ENCODE results near the gene ZNF100. TPM values are rescaled to one million over a fixed set of nuclear protein-coding genes. Genes with fewer than 3 reads are reported as not detected.

ZNF100 gene
- total and polyA plus RNA-seq, 9 of the 15 experiments (the other 6 are each of a cell fraction or from before 2014, with no cell fraction given) = 4.5 to 27.2 (median 19.6) TPM

DNA sequence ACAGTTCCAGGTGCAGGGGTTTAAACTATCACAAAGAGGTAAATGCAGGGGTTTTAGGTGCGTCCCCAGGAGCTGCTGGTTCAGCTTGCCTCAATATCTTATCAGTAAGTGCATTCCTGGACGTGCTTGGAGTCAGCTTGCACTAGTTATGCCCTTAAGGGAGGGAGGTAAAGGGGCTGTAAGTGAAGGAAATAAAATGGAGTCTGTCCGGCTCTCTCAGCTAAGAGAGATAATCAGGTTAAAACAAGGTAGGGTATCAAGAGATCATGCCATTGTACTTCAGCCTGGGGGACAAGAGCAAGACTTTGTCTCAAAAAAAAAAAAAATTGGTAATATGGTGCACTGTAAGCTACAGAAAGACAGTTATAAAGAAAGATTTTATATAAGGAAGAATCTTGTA lies 69.7 kb downstream of the ZNF100 start (continued):
- no peak for TF ChIP-seq REST (IDR thresholded peaks at IDR 0.05; ENCODE audit: borderline replicate concordance)
- TF ChIP-seq REST (CRISPR knock-in tag; IDR thresholded peaks at IDR 0.05; ENCODE audit: low read depth) = no peak
- TF ChIP-seq BHLHE40 (IDR thresholded peaks at IDR 0.05; ENCODE audit: low read length) = no peak
- TF ChIP-seq BCLAF1 (IDR thresholded peaks at IDR 0.05; ENCODE audit: borderline replicate concordance in 1 of 2, control insufficient read depth in 1 of 2, low read depth in 2 of 2, low read length in 1 of 2) = no peak
- TF ChIP-seq DMBX1 (CRISPR knock-in tag; IDR thresholded peaks at IDR 0.05; ENCODE audit: borderline replicate concordance) = peak; percentile 95
- TF ChIP-seq NR2F6 (CRISPR knock-in tag; IDR thresholded peaks at IDR 0.05) = no peak
- 0 out of 2 replicates have a peak, but pooled peaks have one; percentile 46 for TF ChIP-seq ZNF766 (CRISPR knock-in tag; conservative IDR thresholded peaks at IDR 0.05)
- TF ChIP-seq NR1H2 (CRISPR knock-in tag; IDR thresholded peaks at IDR 0.05) = no peak
- no peak for TF ChIP-seq EWSR1 (IDR thresholded peaks at IDR 0.05; ENCODE audit: borderline replicate concordance, low read depth, partially characterized antibody)
- no peak for TF ChIP-seq ZNF212 (CRISPR knock-in tag; IDR thresholded peaks at IDR 0.05)
- TF ChIP-seq NCOR1 (IDR thresholded peaks at IDR 0.05) = no peak
- no peak for TF ChIP-seq YY1 (IDR thresholded peaks at IDR 0.05; ENCODE audit: borderline replicate concordance in 1 of 3, control insufficient read depth in 1 of 3, extremely low read depth in 1 of 3, insufficient read depth in 3 of 3, insufficient read length in 1 of 3, insufficient replicate concordance in 2 of 3, low read depth in 1 of 3, low read length in 2 of 3)

Data from K562 (cell line).